NCI-H2081 treated with DMSO at 0.1 percent for 48 hours (cell line): ENCODE data around the gene CPVL.

Experiments used
- DNase-seq: peaks from one replicate; lab custom pipeline; 2025; lab: John Stamatoyannopoulos, UW

The CPVL gene

GRCh38 chr7:29154076-29154475 lies 7.7 kb upstream of the CPVL start:
- DNase-seq = no peak

DNA sequence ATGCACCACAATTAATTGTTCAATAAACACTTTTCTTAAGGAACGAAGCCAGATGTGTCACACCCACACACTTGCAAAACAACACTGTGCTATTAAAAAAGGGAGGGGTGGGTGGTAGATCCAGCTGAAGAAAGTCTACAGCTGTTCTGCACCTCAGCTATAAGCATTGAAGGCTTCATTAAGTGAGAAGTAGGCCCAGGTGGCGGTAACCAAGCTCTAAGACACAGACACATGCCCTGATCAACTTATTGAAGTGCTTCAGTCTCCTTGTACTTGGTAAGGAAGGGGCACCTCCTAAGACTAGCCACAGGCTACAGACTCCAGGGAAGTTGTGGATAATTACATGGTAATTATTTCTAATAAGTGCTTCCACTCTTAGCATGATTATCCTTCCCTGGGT lies 4.5 kb upstream of the CPVL start:
- DNase-seq = no peak

DNA sequence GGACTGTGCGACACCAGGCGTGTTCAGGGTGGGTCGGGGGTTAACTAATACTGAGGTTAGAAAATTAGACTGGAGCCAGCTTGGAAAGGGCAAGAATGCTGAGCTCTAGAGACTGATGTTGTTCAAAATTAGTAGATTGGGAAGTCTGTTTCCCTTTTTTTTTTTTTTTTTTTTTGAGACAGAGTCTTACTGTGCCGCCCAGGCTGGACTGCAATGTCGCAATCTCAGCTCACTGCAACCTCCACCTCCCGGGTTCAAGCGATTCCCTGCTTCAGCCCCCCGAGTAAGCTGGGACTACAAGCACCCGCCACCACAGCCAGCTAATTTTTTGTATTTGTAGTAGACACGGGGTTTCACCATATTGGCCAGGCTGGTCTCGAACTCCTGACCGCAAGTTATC lies 2.7 kb upstream of the CPVL start:
- DNase-seq = no peak

DNA sequence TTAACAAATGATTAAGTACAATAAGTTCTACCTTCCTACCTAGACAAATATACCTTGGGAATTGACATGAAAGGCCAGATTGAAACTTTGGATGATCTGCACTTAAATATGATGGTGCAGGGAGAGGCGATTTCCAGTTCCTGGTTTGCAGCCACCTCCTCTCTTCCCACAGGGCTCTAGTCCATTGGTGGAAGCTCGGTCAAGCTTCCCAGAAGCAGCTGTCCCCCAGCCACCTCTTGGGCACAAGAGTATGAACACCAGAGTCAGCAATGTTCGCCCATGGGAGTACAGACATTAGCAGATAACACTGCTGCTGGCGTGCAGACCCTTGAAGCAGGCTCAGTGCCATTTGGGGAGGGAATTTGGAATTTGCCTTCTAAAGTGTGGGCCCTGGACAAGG lies 1.5 kb upstream of the CPVL start:
- no peak for DNase-seq

- DNase-seq = no peak
Observed at GRCh38 chr7:29146888-29147609, 712 bp upstream of the CPVL start.

- DNase-seq = no peak
Observed at GRCh38 chr7:29145553-29146056, 732 bp downstream of the CPVL start.

DNA sequence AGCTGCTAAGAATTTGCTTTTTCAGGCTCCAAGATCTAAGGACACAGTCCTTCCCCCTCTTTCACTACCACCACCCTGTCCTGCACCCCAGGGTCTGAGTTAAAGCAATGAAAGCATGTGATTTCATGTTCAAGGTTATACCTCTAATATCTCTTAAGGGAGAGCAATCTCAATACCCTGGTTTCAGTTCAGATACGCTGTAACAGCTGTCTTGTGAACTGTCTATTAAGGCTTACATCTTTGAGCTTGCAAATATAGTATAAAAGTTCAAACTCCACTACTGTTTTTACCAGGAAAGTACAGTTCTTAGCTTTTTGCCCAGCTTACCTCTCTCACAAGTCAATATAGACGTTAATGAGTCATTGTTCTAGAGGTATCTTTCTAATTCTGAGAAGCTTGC lies 2.6 kb downstream of the CPVL start:
- no peak for DNase-seq

- DNase-seq = no peak
Observed at GRCh38 chr7:29142021-29142727, 4.2 kb downstream of the CPVL start.

GRCh38 chr7:29140873-29141468 lies 5.4 kb downstream of the CPVL start:
- DNase-seq = no peak

DNA sequence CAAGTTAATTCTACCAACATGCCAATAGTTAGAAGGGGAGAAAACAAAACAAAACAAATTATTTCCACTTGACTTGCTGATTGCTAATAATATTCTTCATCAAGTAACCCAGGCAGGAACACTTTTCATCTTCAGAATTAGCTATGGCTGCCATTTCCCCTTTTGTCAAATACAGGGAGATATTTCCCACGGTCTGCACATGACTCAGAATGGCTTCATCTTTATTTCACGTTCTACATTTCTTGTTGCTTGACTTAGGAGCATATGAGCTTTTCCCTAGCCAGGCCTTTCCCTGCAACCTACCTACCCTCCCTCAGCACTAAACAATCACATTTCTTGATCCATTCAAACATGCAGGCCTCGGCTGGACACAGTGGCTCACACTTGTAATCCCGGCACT lies 6.5 kb downstream of the CPVL start:
- DNase-seq = no peak

DNA sequence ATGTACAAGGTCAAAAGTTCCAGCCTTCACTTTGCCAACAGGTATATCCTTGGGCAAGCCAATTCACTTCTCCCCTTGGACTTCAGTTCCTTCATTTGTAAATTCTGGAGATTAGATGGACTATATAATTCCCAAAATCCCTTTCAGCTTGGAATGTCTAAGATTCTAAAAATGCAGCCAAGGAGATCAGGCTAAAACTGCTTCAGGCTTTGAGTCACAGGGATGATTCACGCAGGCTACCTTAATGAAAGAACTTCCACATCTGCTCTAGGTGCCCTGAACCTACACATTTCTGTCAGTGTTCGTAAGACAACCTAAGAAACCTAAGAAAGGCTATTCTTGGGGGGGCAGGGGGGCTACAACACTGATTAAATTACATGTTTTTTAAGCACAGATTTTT lies 7.1 kb downstream of the CPVL start:
- no peak for DNase-seq

DNA sequence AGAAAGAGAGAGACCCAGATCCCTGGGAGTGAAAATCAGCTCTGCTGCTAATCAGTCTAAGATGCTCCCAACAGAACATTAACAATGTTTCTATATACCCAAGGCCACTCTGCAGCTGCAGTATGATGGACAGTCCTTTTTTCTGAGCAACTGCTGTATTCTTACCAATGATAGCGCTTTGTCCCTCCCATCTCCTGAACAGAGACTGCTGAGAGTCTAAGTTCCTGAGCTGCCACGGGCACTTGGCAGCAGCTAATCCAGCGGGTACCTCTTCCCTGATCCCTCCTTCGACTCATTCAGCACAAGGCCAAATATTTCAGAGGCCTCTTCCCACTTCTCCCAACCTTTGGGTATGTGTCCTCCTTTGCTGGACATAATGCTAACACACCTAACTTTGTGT lies 7.7 kb downstream of the CPVL start:
- no peak for DNase-seq

DNA sequence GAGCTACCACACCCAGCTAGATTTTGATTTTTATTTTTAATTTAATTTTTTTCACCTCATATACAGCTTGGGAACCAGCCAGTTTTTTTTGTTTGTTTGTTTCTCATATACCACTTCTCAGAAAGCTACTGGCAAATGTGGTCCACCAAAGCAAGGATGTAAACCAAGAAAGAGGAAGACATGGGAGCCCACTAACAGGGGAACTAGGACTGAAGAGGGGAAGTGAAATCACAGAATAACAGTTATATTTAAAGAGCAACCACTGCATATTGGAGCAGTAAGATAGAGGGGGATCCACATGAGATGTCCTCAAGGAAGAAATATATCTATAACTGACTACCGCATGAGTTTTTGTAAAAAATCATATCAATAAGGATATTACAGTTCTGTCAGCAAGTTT lies 10.5 kb downstream of the CPVL start:
- no peak for DNase-seq

GRCh38 chr7:29132980-29133379 lies 13.4 kb downstream of the CPVL start:
- DNase-seq = no peak

DNA sequence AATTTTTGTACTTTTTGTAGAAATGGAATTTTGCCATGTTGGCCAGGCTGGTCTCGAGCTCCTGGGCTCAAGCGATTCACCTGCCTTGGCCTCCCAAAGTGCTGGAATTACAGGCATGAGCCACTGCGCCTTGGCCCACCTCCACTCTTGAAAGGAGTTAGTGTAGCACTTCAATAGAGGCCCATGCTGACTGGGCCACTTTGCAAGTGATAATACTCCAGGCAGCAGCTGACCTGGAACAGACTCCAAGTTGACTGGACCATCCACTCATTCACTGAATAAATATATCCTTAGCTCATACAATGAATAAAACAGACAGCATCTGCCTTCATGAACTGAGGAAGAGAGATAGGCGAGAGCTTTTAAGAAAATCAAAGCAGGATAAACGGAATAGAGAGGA lies 14.7 kb downstream of the CPVL start:
- no peak for DNase-seq

DNA sequence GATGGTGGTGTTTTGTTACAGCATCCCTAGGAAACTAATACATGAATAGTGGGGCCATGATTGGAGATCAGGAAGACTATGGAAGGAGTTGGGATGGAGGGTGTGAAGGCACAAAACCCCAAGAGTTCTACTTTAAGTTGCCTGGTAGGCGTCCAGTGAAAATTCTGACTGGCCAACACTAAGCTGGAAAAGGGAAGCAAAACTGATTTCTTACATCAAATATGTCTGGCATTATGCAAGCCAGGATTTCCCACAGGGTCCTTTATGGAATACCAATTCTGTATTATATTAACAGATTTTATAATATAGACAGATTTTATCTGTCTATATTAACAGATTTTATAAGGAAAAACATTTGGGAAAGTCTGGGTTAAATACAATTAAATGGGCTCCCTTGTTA lies 16.2 kb downstream of the CPVL start:
- no peak for DNase-seq

DNA sequence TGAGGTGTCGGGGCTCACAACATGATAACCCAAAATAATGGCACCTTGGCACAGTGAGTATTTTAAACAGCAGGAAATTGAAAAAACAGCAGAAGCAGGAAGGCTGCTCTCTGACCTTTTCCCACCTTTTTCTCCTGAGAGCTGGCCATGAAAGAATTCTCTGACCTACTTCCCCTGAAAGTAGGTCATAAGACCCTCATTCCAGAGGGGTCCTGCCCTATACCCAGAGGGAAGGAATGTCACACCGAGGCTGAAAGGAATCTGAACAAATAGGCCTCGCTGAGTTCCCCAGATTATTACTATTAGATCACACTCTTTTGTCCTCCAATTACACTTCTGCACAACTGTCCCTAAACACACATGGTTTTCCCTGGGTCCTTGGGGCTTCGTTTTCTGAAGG lies 18.8 kb downstream of the CPVL start:
- no peak for DNase-seq

DNA sequence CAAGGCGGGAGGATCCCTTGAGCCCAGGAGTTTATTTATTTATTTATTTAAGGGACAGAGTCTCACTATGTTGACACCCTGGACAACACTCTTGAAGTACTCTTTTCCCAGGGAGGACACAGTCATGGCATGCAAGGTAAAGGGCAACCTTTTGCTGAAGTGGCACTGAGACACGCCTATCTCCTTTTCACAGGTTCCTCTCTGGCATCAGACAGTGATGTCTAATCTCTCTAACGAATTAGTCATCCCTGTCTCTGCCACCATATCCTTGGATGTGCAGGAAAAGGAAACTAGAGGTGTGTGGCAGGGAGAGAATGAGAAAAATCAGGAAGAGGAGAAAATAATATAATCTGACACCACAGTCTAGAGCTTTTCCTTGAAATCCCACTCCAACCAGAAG lies 19.5 kb downstream of the CPVL start:
- DNase-seq = no peak

- DNase-seq = no peak
Observed at GRCh38 chr7:29123626-29124190, 22.6 kb downstream of the CPVL start.

GRCh38 chr7:29122759-29123158 lies 23.6 kb downstream of the CPVL start:
- DNase-seq = no peak

GRCh38 chr7:29122081-29122480 lies 24.3 kb downstream of the CPVL start:
- DNase-seq = no peak

GRCh38 chr7:29120955-29121354 lies 25.4 kb downstream of the CPVL start:
- no peak for DNase-seq

DNA sequence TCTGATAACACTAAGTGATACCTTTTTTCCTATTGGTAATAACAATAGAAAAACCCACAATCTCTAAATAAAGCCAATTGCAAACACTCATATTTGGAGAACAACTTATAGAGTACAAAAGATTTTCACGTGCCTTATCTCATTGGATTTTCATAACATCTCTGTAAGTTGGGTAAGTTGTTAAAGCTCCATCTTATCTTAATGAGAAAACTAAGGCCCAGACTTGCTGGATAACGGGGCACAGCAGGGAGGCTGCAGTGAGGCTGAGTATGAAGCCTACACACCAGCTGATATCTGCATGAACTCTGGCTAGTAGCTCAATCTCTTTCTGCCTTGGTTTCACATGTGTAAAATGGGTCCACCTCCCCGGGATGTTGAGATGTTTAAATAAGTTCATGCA lies 26.8 kb downstream of the CPVL start:
- no peak for DNase-seq
